ENCODE measurements around the gene BABAM2.
"Not testable (repeated sequence)": the region's sequence is repeated elsewhere in the genome, so short reads cannot be mapped to it uniquely, and the experiment has no call there.

BABAM2 gene

GRCh38 chr2:28103611-28104010 is 213.1 kb downstream of the BABAM2 start:
- no peak for TF ChIP-seq CTCF (IDR thresholded peaks at IDR 0.05; ENCODE audit: low read length)
- no peak for TF ChIP-seq EZH2phosphoT487 (IDR thresholded peaks at IDR 0.05; ENCODE audit: low read length)
- no peak for TF ChIP-seq EZH2 (optimal IDR thresholded peaks at IDR 0.05; ENCODE audit: low read depth, low read length)
- no peak overlapping the region for H3K4me3 ChIP-seq (ENCODE audit: low read length)
- no peak overlapping the region for H3K4me2 ChIP-seq (ENCODE audit: low read depth, low read length)
- H3K27ac ChIP-seq (ENCODE audit: low read length), result no peak overlapping the region
- no peaks in the 10 kb centered on the region for H3K36me3 ChIP-seq (replicated peaks; ENCODE audit: insufficient read depth, low read length)
- no peaks in the 10 kb centered on the region for H3K9me3 ChIP-seq (replicated peaks; ENCODE audit: insufficient read depth, low read length)
- DNase-seq, result no peak
- no peak overlapping the region for H3K9ac ChIP-seq (ENCODE audit: low read length)
- no peaks in the 10 kb centered on the region for H3K9me2 ChIP-seq (replicated peaks; ENCODE audit: insufficient read depth, low read length)
- no peak overlapping the region for H2AFZ ChIP-seq (ENCODE audit: low read length)
- H3K79me2 ChIP-seq (ENCODE audit: low read length), result no peaks in the 10 kb centered on the region
- no peaks in the 10 kb centered on the region for H3F3A ChIP-seq (ENCODE audit: insufficient read depth, low read length)
- H4K20me1 ChIP-seq (ENCODE audit: insufficient read depth, low read length), result no peaks in the 10 kb centered on the region
- H3K4me1 ChIP-seq (ENCODE audit: low read length), result no peaks in the 10 kb centered on the region
- H3K27me3 ChIP-seq (replicated peaks; ENCODE audit: insufficient read depth, low read length), result no peaks in the 10 kb centered on the region

- Histone ChIP-seq H3K27ac (ENCODE audit: low read length) (no peak overlapping the region), H3K9me2 (replicated peaks; ENCODE audit: insufficient read depth, low read length) (no peaks in the 10 kb centered on the region), H3K36me3 (replicated peaks; ENCODE audit: insufficient read depth, low read length) (no peaks in the 10 kb centered on the region), H4K20me1 (ENCODE audit: insufficient read depth, low read length) (no peaks in the 10 kb centered on the region), H2AFZ (ENCODE audit: low read length) (no peak overlapping the region), H3K9me3 (replicated peaks; ENCODE audit: insufficient read depth, low read length) (no peaks in the 10 kb centered on the region), H3F3A (ENCODE audit: insufficient read depth, low read length) (no peaks in the 10 kb centered on the region), H3K27me3 (replicated peaks; ENCODE audit: insufficient read depth, low read length) (no peaks in the 10 kb centered on the region), H3K9ac (ENCODE audit: low read length) (no peak overlapping the region), H3K4me2 (ENCODE audit: low read depth, low read length) (no peak overlapping the region), H3K4me3 (ENCODE audit: low read length) (no peak overlapping the region), H3K4me1 (ENCODE audit: low read length) (no peaks in the 10 kb centered on the region), H3K79me2 (ENCODE audit: low read length) (no peaks in the 10 kb centered on the region)
- TF ChIP-seq EZH2phosphoT487 (IDR thresholded peaks at IDR 0.05; ENCODE audit: low read length) (no peak), EZH2 (optimal IDR thresholded peaks at IDR 0.05; ENCODE audit: low read depth, low read length) (no peak), CTCF (IDR thresholded peaks at IDR 0.05; ENCODE audit: low read length) (no peak)
- DNase-seq, result no peak
These were observed 217.6 kb downstream of the BABAM2 start for GRCh38 chr2:28108143-28108542.

GRCh38 chr2:28113771-28114170 is 223.2 kb downstream of the BABAM2 start:
- not testable (repeated sequence) for H3K36me3 ChIP-seq (replicated peaks; ENCODE audit: insufficient read depth, low read length); H3K9me2 ChIP-seq (replicated peaks; ENCODE audit: insufficient read depth, low read length); H3K4me1 ChIP-seq (ENCODE audit: low read length)

GRCh38 chr2:28117104-28117596 is 226.6 kb downstream of the BABAM2 start:
- no peaks in the 10 kb centered on the region for H3K9me2 ChIP-seq (replicated peaks; ENCODE audit: insufficient read depth, low read length)
- H3K4me2 ChIP-seq (ENCODE audit: low read depth, low read length), result no peak overlapping the region
- TF ChIP-seq EZH2 (optimal IDR thresholded peaks at IDR 0.05; ENCODE audit: low read depth, low read length), result no peak
- TF ChIP-seq EZH2phosphoT487 (IDR thresholded peaks at IDR 0.05; ENCODE audit: low read length), result no peak
- no peak for TF ChIP-seq CTCF (IDR thresholded peaks at IDR 0.05; ENCODE audit: low read length)
- no peaks in the 10 kb centered on the region for H3K9me3 ChIP-seq (replicated peaks; ENCODE audit: insufficient read depth, low read length)
- no peaks in the 10 kb centered on the region for H3K4me1 ChIP-seq (ENCODE audit: low read length)
- H3K27me3 ChIP-seq (replicated peaks; ENCODE audit: insufficient read depth, low read length), result no peaks in the 10 kb centered on the region
- no peak overlapping the region for H3K27ac ChIP-seq (ENCODE audit: low read length)
- no peaks in the 10 kb centered on the region for H3K79me2 ChIP-seq (ENCODE audit: low read length)
- H3F3A ChIP-seq (ENCODE audit: insufficient read depth, low read length), result no peaks in the 10 kb centered on the region
- H3K4me3 ChIP-seq (ENCODE audit: low read length), result no peak overlapping the region
- no peaks in the 10 kb centered on the region for H3K36me3 ChIP-seq (replicated peaks; ENCODE audit: insufficient read depth, low read length)
- H4K20me1 ChIP-seq (ENCODE audit: insufficient read depth, low read length), result no peaks in the 10 kb centered on the region
- no peak overlapping the region for H3K9ac ChIP-seq (ENCODE audit: low read length)
- DNase-seq, result no peak
- H2AFZ ChIP-seq (ENCODE audit: low read length), result no peak overlapping the region

More at GRCh38 chr2:28113771-28114170, 223.2 kb downstream of the BABAM2 start:
- not testable (repeated sequence) for H2AFZ ChIP-seq (ENCODE audit: low read length); DNase-seq; H3K9me3 ChIP-seq (replicated peaks; ENCODE audit: insufficient read depth, low read length); H3K9ac ChIP-seq (ENCODE audit: low read length); H3K4me3 ChIP-seq (ENCODE audit: low read length); H3K27ac ChIP-seq (ENCODE audit: low read length); H4K20me1 ChIP-seq (ENCODE audit: insufficient read depth, low read length); H3F3A ChIP-seq (ENCODE audit: insufficient read depth, low read length); H3K79me2 ChIP-seq (ENCODE audit: low read length); H3K4me2 ChIP-seq (ENCODE audit: low read depth, low read length); H3K27me3 ChIP-seq (replicated peaks; ENCODE audit: insufficient read depth, low read length)
